ENCODE results near the gene PIK3CA.

DNA sequence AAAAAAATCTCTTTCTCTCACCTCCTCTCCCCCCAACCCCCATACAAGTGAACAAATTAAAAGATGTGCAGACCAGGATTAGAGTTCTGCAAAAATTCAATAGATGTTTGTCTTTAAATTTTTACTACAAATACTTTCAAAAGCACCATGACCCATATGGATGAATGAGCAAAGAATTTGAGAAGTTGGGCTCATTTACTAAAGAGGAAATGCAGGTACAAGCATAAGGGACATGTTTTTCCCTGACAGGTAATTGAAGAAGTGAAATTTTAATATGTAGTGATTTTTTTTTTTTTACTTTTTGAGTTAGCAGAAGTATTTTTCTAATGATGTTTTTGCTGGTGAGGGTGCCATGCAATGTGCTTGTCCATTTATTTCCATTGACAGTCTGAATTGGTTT is 15.3 kb downstream of the PIK3CA start:
- TF ChIP-seq CTCF (IDR thresholded peaks at IDR 0.05) (no peak), POLR2A (IDR thresholded peaks at IDR 0.05) (no peak)
